ENCODE data around the gene TP53.

Gene TP53

GRCh38 chr17:7652388-7653356 is 34.6 kb downstream of the TP53 start:
- Histone ChIP-seq H3K9me3 (ENCODE audit: severe bottlenecking) (no peaks in the 10 kb centered on the region), H3K4me3 (ENCODE audit: severe bottlenecking) (no peak overlapping the region), H3K36me3 (ENCODE audit: low read depth) (no peaks in the 10 kb centered on the region), H3K27ac (ENCODE audit: poor library complexity, severe bottlenecking) (no peak overlapping the region), H3K27me3 (ENCODE audit: insufficient read depth, poor library complexity, severe bottlenecking) (peaks cover 41% of the 10 kb centered on the region), H3K4me1 (ENCODE audit: insufficient read depth, poor library complexity, severe bottlenecking) (no peaks in the 10 kb centered on the region)
- ATAC-seq (ENCODE audit: low read depth) (no peak), DNase-seq (ENCODE audit: low spot score) (no peak)
- no peak for TF ChIP-seq CTCF (IDR thresholded peaks at IDR 0.05; ENCODE audit: poor library complexity, severe bottlenecking)

GRCh38 chr17:7651665-7652387 is 35.5 kb downstream of the TP53 start:
- Histone ChIP-seq H3K36me3 (ENCODE audit: low read depth) (no peaks in the 10 kb centered on the region), H3K9me3 (ENCODE audit: severe bottlenecking) (no peaks in the 10 kb centered on the region), H3K27ac (ENCODE audit: poor library complexity, severe bottlenecking) (no peak overlapping the region), H3K27me3 (ENCODE audit: insufficient read depth, poor library complexity, severe bottlenecking) (peaks cover 41% of the 10 kb centered on the region), H3K4me3 (ENCODE audit: severe bottlenecking) (no peak overlapping the region), H3K4me1 (ENCODE audit: insufficient read depth, poor library complexity, severe bottlenecking) (no peaks in the 10 kb centered on the region)
- DNase-seq (ENCODE audit: low spot score) (no peak), ATAC-seq (ENCODE audit: low read depth) (no peak)
- no peak for TF ChIP-seq CTCF (IDR thresholded peaks at IDR 0.05; ENCODE audit: poor library complexity, severe bottlenecking)

GRCh38 chr17:7651097-7651664 is 36.1 kb downstream of the TP53 start:
- no peaks in the 10 kb centered on the region for H3K9me3 ChIP-seq (ENCODE audit: severe bottlenecking)
- no peak for ATAC-seq (ENCODE audit: low read depth)
- no peak overlapping the region for H3K4me3 ChIP-seq (ENCODE audit: severe bottlenecking)
- no peak overlapping the region for H3K27ac ChIP-seq (ENCODE audit: poor library complexity, severe bottlenecking)
- H3K4me1 ChIP-seq (ENCODE audit: insufficient read depth, poor library complexity, severe bottlenecking) = no peaks in the 10 kb centered on the region
- H3K36me3 ChIP-seq (ENCODE audit: low read depth) = no peaks in the 10 kb centered on the region
- DNase-seq (ENCODE audit: low spot score) = no peak
- H3K27me3 ChIP-seq (ENCODE audit: insufficient read depth, poor library complexity, severe bottlenecking) = peaks cover 41% of the 10 kb centered on the region
- TF ChIP-seq CTCF (IDR thresholded peaks at IDR 0.05; ENCODE audit: poor library complexity, severe bottlenecking) = no peak

GRCh38 chr17:7650509-7651096 is 36.7 kb downstream of the TP53 start, which contains the start of gene ATP1B2:
ATP1B2 (plus strand) TSS chr17:7650926; CDS start chr17:7651519, 593 bp downstream.
- peaks cover 41% of the 10 kb centered on the region for H3K27me3 ChIP-seq (ENCODE audit: insufficient read depth, poor library complexity, severe bottlenecking)
- H3K9me3 ChIP-seq (ENCODE audit: severe bottlenecking) = no peaks in the 10 kb centered on the region
- DNase-seq (ENCODE audit: low spot score) (no peak), ATAC-seq (ENCODE audit: low read depth) (peak; percentile 78)
- H3K27ac ChIP-seq (ENCODE audit: poor library complexity, severe bottlenecking) = no peak within 1 kb of the TSS
- no peak for TF ChIP-seq CTCF (IDR thresholded peaks at IDR 0.05; ENCODE audit: poor library complexity, severe bottlenecking)
- H3K4me1 ChIP-seq (ENCODE audit: insufficient read depth, poor library complexity, severe bottlenecking) = no peaks in the 10 kb centered on the region
- H3K4me3 ChIP-seq (ENCODE audit: severe bottlenecking) = no peak within 1 kb of the TSS
- no peaks in the 10 kb centered on the region for H3K36me3 ChIP-seq (ENCODE audit: low read depth)

Measured in RWPE2 (cell line).